WTC11 (cell line): ENCODE measurements around the gene CFAP100. TPM values are rescaled to one million over a fixed set of nuclear protein-coding genes. Genes with fewer than 3 reads are reported as not detected.

ENCODE experiments used
- ATAC-seq: fragments of 200-7000 bp; cut with Tn5 transposase; 2 replicates; pipeline ENCODE4 v1.10.0; 2021; ENCODE audit warnings: mild to moderate bottlenecking, moderate library complexity
- CTCF ChIA-PET: fragments of 300-600 bp; sonication (Branson Sonifier 250); formaldehyde crosslinking; loops from one replicate; lab custom pipeline; 2021; ENCODE audit warnings: antibody characterized with exemption; lab: Charles Lee
- POLR2A ChIA-PET: fragments of 350-600 bp; sonication (Branson Sonifier 250); formaldehyde crosslinking; loops from one replicate; lab custom pipeline; 2021; ENCODE audit warnings: antibody characterized with exemption; lab: Charles Lee
- DNase-seq: peaks from one replicate; pipeline ENCODE4 v3.0.0; 2021; ENCODE audit warnings: low spot score
- H3K27ac Mint-ChIP-seq: 2 replicates; pipeline ENCODE4 v1.8.0; 2021; ENCODE audit warnings: mixed read lengths
- H3K27me3 Mint-ChIP-seq: 2 replicates; pipeline ENCODE4 v1.8.0; 2021; ENCODE audit warnings: low read depth, mild to moderate bottlenecking, moderate library complexity, mixed read lengths
- H3K36me3 Mint-ChIP-seq: 2 replicates; pipeline ENCODE4 v1.8.0; 2021; ENCODE audit warnings: mixed read lengths
- H3K4me1 Mint-ChIP-seq: 2 replicates; pipeline ENCODE4 v1.8.0; 2022; ENCODE audit warnings: mixed read lengths
- H3K4me3 Mint-ChIP-seq: 2 replicates; pipeline ENCODE4 v1.8.0; 2021; ENCODE audit warnings: mild to moderate bottlenecking, moderate library complexity, mixed read lengths
- H3K9me3 Mint-ChIP-seq: 2 replicates; pipeline ENCODE4 v1.8.0; 2021; ENCODE audit warnings: mixed read lengths
- CREM ChIP-seq: sonication (generic); formaldehyde crosslinking; IDR thresholded peaks from 2 replicates; pipeline ENCODE4 v1.8.1; 2022; ENCODE audit warnings: mild to moderate bottlenecking, missing genetic modification reagents, moderate library complexity
- E2F1 ChIP-seq: sonication (generic); formaldehyde crosslinking; IDR thresholded peaks from 2 replicates; pipeline ENCODE4 v1.8.0; 2022; ENCODE audit warnings: mild to moderate bottlenecking, missing genetic modification reagents
- E2F4 ChIP-seq: sonication (generic); formaldehyde crosslinking; IDR thresholded peaks from 2 replicates; pipeline ENCODE4 v1.8.1; 2022; ENCODE audit warnings: low read depth, mild to moderate bottlenecking, moderate library complexity, missing genetic modification reagents, borderline replicate concordance
- EMX1 ChIP-seq: fragments of 250-450 bp; sonication (Bioruptor Pico); IDR thresholded peaks from 2 replicates; pipeline ENCODE4 v1.8.0; 2021; ENCODE audit warnings: mild to moderate bottlenecking
- HMGA2 ChIP-seq: fragments of 250-450 bp; sonication (Bioruptor Pico); IDR thresholded peaks from 2 replicates; pipeline ENCODE4 v1.4.0; 2021; ENCODE audit warnings: mild to moderate bottlenecking, moderate library complexity
- HMGXB4 ChIP-seq: sonication (generic); formaldehyde crosslinking; IDR thresholded peaks from 2 replicates; pipeline ENCODE4 v1.8.1; 2023; ENCODE audit warnings: mild to moderate bottlenecking, moderate library complexity, missing genetic modification reagents
- IRF2 ChIP-seq: sonication (generic); formaldehyde crosslinking; IDR thresholded peaks from 2 replicates; pipeline ENCODE4 v1.8.0; 2022; ENCODE audit warnings: low read depth, missing genetic modification reagents, borderline replicate concordance
- JUN ChIP-seq: sonication (generic); formaldehyde crosslinking; IDR thresholded peaks from 2 replicates; pipeline ENCODE4 v1.8.0; 2023; ENCODE audit warnings: mild to moderate bottlenecking, missing genetic modification reagents
- MYBL2 ChIP-seq: sonication (generic); formaldehyde crosslinking; IDR thresholded peaks from 2 replicates; pipeline ENCODE4 v1.8.1; 2023; ENCODE audit warnings: mild to moderate bottlenecking, moderate library complexity, missing genetic modification reagents
- NFATC4 ChIP-seq: fragments of 250-450 bp; sonication (Bioruptor Pico); IDR thresholded peaks from 2 replicates; pipeline ENCODE4 v1.9.0; 2021; ENCODE audit warnings: mild to moderate bottlenecking
- NFE2L1 ChIP-seq: sonication (generic); formaldehyde crosslinking; IDR thresholded peaks from 2 replicates; pipeline ENCODE4 v1.8.1; 2023; ENCODE audit warnings: missing genetic modification reagents
- NR1H2 ChIP-seq: sonication (generic); formaldehyde crosslinking; IDR thresholded peaks from 2 replicates; pipeline ENCODE4 v1.9.0; 2021; ENCODE audit warnings: mild to moderate bottlenecking, moderate library complexity, missing genetic modification reagents
- NR2C2 ChIP-seq: sonication (generic); formaldehyde crosslinking; IDR thresholded peaks from 2 replicates; pipeline ENCODE4 v1.8.0; 2022; ENCODE audit warnings: mild to moderate bottlenecking, missing genetic modification reagents
- SMAD4 ChIP-seq: sonication (generic); formaldehyde crosslinking; IDR thresholded peaks from 2 replicates; pipeline ENCODE4 v1.8.0; 2022; ENCODE audit warnings: mild to moderate bottlenecking, missing genetic modification reagents
- TEAD4 ChIP-seq: sonication (generic); formaldehyde crosslinking; IDR thresholded peaks from 2 replicates; pipeline ENCODE4 v1.8.0; 2022; ENCODE audit warnings: mild to moderate bottlenecking, missing genetic modification reagents
- ZBTB43 ChIP-seq: sonication (generic); formaldehyde crosslinking; IDR thresholded peaks from 2 replicates; pipeline ENCODE4 v1.8.1; 2023; ENCODE audit warnings: mild to moderate bottlenecking, missing genetic modification reagents
- ZNF138 ChIP-seq: sonication (generic); formaldehyde crosslinking; conservative IDR thresholded peaks from 2 replicates; pipeline ENCODE4 v1.8.1; 2022; ENCODE audit warnings: mild to moderate bottlenecking, moderate library complexity, missing genetic modification reagents
- ZNF219 ChIP-seq: sonication (generic); formaldehyde crosslinking; IDR thresholded peaks from 2 replicates; pipeline ENCODE4 v1.8.0; 2023; ENCODE audit warnings: missing genetic modification reagents, mild to moderate bottlenecking, borderline replicate concordance
- ZNF232 ChIP-seq: sonication (generic); formaldehyde crosslinking; IDR thresholded peaks from 2 replicates; pipeline ENCODE4 v1.8.0; 2022; ENCODE audit warnings: mild to moderate bottlenecking, missing genetic modification reagents
- ZNF416 ChIP-seq: fragments of 250-450 bp; sonication (Bioruptor Pico); IDR thresholded peaks from 2 replicates; pipeline ENCODE4 v1.9.0; 2021; ENCODE audit warnings: mild to moderate bottlenecking, inconsistent platforms
- total RNA-seq: library from RNA; stranded (reverse); gene quantifications from 3 replicates; pipeline ENCODE4 v1.2.3, GENCODE V29; 2021
- TF ChIP-seq, protein P1 (sequence below): sonication (generic); formaldehyde crosslinking; IDR thresholded peaks from 2 replicates; pipeline ENCODE4 v1.8.0; 2022; ENCODE audit warnings: missing genetic modification reagents
- TF ChIP-seq, protein P2 (sequence below): sonication (generic); formaldehyde crosslinking; IDR thresholded peaks from 2 replicates; pipeline ENCODE4 v1.8.0; 2022; ENCODE audit warnings: mild to moderate bottlenecking, missing genetic modification reagents
- TF ChIP-seq, protein P3 (sequence below): sonication (generic); formaldehyde crosslinking; IDR thresholded peaks from 2 replicates; pipeline ENCODE4 v1.8.0; 2023; ENCODE audit warnings: mild to moderate bottlenecking, missing genetic modification reagents

CFAP100 gene
- total RNA-seq, 1 experiment from 2014 or later: not detected

DNA sequence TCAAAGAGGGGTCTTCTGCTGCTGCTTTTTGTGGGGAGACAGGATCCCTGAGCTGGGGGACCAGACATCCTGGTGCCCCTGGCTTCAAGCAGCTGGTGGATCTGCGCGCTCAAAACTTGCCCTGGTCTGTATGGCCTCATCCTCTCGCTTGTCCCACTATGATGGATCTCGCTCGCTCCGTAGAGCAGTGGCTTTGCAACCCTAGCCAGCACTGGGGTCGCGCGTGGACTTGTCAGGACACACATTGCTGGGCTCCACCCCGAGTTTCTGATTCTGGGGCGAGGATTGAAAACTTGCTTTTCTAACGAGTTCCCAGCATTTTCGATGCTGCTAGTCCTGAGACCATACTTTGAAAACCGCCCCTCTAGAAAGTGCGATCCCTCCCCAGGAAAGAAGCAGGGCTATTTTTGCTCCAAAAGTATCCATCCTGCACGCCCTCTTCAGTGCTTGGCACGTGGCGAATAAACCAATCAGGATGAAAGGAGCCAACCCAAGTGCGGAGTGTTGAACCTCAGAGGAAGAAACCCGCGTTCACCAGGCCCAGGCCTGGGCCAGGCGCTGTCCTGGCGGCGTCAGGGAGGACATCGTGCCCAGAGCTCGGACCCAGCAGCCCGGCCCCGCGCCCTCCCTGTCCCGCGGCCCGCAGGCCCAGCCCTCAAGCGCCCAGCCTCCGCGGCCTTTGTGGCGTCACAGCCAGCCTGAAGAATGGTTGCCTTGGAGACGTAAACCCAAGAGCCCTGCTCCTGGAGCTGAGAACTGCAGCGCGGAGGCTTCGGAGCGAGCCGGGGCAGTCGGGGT is at the start of gene CFAP100 (continued):
- TF ChIP-seq CREM (CRISPR knock-in tag): no peak; the same call in 1 of the 2 replicates
- no peak for TF ChIP-seq NR2C2 (CRISPR knock-in tag)
- TF ChIP-seq SMAD4 (CRISPR knock-in tag): no peak
- TF ChIP-seq EMX1 (CRISPR knock-in tag): no peak
- TF ChIP-seq, protein P1, sequence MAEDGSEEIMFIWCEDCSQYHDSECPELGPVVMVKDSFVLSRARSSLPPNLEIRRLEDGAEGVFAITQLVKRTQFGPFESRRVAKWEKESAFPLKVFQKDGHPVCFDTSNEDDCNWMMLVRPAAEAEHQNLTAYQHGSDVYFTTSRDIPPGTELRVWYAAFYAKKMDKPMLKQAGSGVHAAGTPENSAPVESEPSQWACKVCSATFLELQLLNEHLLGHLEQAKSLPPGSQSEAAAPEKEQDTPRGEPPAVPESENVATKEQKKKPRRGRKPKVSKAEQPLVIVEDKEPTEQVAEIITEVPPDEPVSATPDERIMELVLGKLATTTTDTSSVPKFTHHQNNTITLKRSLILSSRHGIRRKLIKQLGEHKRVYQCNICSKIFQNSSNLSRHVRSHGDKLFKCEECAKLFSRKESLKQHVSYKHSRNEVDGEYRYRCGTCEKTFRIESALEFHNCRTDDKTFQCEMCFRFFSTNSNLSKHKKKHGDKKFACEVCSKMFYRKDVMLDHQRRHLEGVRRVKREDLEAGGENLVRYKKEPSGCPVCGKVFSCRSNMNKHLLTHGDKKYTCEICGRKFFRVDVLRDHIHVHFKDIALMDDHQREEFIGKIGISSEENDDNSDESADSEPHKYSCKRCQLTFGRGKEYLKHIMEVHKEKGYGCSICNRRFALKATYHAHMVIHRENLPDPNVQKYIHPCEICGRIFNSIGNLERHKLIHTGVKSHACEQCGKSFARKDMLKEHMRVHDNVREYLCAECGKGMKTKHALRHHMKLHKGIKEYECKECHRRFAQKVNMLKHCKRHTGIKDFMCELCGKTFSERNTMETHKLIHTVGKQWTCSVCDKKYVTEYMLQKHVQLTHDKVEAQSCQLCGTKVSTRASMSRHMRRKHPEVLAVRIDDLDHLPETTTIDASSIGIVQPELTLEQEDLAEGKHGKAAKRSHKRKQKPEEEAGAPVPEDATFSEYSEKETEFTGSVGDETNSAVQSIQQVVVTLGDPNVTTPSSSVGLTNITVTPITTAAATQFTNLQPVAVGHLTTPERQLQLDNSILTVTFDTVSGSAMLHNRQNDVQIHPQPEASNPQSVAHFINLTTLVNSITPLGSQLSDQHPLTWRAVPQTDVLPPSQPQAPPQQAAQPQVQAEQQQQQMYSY (CRISPR knock-in tag): no peak
- TF ChIP-seq IRF2: no peak
- no peak for TF ChIP-seq NR1H2 (CRISPR knock-in tag)
- TF ChIP-seq E2F4 (CRISPR knock-in tag): no peak
- TF ChIP-seq JUN (CRISPR knock-in tag): 0 out of 2 replicates have a peak, but pooled peaks have one; percentile 28
- TF ChIP-seq, protein P2, sequence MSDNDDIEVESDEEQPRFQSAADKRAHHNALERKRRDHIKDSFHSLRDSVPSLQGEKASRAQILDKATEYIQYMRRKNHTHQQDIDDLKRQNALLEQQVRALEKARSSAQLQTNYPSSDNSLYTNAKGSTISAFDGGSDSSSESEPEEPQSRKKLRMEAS (CRISPR knock-in tag): peak; percentile 78
- TF ChIP-seq NFATC4 (CRISPR knock-in tag): no peak
- no peak for TF ChIP-seq ZNF416 (CRISPR knock-in tag)
- peak; percentile 43; the same call in 1 of the 2 replicates for TF ChIP-seq E2F1 (CRISPR knock-in tag)
- TF ChIP-seq HMGA2: no peak
- no peak for TF ChIP-seq ZNF138 (CRISPR knock-in tag)

DNA sequence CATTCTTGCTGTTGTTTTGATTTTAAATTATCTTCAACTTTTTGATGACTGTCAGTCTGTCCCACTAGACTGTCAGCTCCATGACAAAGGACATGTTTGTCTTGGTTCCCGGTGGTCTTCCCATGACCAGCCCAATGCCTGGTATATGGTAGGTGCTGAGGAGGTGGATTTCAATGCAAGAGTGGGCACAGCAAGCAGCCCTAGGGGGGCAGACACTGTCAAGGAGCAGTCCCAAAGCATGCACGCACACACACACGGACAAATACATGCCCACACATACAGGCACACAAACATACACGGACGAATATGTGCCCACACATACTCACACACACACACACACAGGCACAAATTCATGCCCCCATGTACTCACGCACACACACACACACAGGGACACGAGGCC is 49.5 kb upstream of the CFAP100 start:
- Mint-ChIP-seq H3K4me1 (peaks cover 5% of the 10 kb centered on the region; the same call in 1 of the 2 replicates), H3K27ac (no peak overlapping the region; the same call in 1 of the 2 replicates), H3K27me3 (no peaks in the 10 kb centered on the region), H3K9me3 (no peaks in the 10 kb centered on the region), H3K36me3 (no peaks in the 10 kb centered on the region), H3K4me3 (no peak overlapping the region)
- CTCF ChIA-PET: no interaction called here
- no peak for ATAC-seq
- POLR2A ChIA-PET: no interaction called here
- no peak for DNase-seq
- TF ChIP-seq, protein P3, sequence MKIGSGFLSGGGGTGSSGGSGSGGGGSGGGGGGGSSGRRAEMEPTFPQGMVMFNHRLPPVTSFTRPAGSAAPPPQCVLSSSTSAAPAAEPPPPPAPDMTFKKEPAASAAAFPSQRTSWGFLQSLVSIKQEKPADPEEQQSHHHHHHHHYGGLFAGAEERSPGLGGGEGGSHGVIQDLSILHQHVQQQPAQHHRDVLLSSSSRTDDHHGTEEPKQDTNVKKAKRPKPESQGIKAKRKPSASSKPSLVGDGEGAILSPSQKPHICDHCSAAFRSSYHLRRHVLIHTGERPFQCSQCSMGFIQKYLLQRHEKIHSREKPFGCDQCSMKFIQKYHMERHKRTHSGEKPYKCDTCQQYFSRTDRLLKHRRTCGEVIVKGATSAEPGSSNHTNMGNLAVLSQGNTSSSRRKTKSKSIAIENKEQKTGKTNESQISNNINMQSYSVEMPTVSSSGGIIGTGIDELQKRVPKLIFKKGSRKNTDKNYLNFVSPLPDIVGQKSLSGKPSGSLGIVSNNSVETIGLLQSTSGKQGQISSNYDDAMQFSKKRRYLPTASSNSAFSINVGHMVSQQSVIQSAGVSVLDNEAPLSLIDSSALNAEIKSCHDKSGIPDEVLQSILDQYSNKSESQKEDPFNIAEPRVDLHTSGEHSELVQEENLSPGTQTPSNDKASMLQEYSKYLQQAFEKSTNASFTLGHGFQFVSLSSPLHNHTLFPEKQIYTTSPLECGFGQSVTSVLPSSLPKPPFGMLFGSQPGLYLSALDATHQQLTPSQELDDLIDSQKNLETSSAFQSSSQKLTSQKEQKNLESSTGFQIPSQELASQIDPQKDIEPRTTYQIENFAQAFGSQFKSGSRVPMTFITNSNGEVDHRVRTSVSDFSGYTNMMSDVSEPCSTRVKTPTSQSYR (CRISPR knock-in tag): no peak
- TF ChIP-seq NFE2L1 (CRISPR knock-in tag): no peak
- no peak for TF ChIP-seq HMGXB4
- no peak for TF ChIP-seq NR1H2 (CRISPR knock-in tag)
- no peak for TF ChIP-seq ZNF232
- TF ChIP-seq ZBTB43 (CRISPR knock-in tag): no peak
- TF ChIP-seq ZNF219: no peak
- TF ChIP-seq TEAD4 (CRISPR knock-in tag): no peak
- no peak for TF ChIP-seq MYBL2 (CRISPR knock-in tag)
- TF ChIP-seq E2F4 (CRISPR knock-in tag): no peak
